ENCODE measurements around the gene ACP2.

Gene ACP2, protein sequence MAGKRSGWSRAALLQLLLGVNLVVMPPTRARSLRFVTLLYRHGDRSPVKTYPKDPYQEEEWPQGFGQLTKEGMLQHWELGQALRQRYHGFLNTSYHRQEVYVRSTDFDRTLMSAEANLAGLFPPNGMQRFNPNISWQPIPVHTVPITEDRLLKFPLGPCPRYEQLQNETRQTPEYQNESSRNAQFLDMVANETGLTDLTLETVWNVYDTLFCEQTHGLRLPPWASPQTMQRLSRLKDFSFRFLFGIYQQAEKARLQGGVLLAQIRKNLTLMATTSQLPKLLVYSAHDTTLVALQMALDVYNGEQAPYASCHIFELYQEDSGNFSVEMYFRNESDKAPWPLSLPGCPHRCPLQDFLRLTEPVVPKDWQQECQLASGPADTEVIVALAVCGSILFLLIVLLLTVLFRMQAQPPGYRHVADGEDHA

DNA sequence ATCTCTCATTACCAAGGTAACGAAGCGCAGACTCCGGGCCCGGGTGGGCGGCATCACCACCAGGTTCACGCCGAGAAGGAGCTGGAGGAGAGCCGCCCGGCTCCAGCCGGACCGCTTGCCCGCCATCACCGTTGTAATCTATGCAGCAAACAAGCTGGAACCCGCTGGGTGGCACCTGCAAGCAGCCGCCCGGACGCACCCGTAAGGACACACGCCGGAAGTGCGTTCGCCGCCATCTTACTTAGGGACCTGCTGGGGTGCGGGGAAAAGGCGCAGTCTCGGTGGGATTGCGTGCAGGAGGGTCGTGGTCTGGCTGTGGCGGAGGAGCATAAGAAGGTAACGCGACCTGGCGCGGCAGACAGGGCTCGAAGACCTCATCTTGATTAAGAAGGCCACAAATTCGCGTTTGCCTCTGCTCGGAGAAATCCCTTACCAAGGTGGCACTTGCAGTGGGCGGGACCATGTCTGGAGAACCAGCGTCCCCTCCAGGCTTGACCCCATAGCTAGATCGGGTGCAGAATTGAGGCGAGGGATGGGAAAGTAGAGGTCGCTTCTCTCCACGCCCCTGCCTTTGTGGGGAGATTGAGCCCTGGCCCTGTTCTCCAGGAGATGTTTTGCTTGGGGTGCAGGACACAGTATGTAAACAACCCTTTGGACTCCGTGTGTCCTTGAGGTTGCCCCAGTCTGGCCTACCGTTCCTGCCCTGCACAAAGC, at the start of gene ACP2:
ACP2 (minus strand) TSS at position 151 of the 714 bp plus-strand sequence; CDS start at position 126, 25 bp downstream.
- DNase-seq (ENCODE audit: low read depth in 1 of 2, low spot score in 1 of 2), result peak; percentile 75 to 77

DNA sequence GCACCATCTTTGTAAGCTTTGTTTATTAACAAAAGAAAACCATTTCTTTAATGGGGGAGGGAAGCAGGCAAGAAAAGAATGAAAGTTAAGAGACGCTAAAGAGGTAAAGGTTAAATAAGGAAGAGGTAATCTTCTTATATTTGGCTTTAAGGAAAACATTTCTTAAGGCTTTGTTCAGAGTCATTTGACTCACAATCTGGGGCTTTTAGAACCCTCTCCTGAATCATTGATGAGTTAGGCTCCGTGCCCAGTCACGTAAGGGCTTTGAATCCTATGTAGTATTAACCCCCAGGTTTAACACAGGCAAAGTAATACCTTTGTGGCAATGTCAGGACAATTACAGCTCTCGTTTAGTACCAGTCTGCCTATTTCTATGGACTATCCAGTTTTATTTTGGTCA, 47.4 kb upstream of the ACP2 start:
- no peak for DNase-seq (ENCODE audit: low read depth in 1 of 2, low spot score in 1 of 2)

DNA sequence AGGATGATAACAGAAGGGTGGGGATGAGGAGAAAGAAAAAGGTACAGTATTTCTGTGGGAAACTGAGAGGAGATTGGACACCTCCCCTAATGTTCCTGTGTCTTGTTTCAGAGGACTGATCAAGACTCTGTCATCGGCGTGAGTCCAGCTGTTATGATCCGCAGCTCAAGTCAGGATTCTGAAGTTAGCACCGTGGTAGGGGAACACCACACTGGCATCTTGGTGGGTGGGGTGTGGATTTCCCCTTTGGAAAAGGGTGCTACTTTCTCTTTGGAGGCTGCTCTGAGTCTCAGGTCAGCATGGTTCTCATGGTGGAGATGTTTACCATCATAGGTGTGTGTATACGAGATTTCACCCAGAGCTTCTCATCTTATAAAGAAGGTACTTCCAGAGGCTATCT, 46.8 kb upstream of the ACP2 start:
- no peak for DNase-seq (ENCODE audit: low read depth in 1 of 2, low spot score in 1 of 2)

DNA sequence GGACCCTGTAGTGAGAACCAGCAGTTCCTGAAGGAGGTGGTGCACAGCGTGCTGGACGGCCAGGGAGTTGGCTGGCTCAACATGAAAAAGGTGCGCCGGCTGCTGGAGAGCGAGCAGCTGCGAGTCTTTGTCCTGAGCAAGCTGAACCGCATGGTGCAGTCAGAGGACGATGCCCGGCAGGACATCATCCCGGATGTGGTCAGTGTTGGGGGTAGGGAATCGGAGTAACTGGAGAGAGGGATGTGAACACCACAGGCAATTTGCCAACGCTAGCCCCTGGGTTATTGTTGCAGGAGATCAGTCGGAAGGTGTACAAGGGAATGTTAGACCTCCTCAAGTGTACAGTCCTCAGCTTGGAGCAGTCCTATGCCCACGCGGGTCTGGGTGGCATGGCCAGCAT, 41.2 kb upstream of the ACP2 start:
- no peak for DNase-seq (ENCODE audit: low read depth in 1 of 2, low spot score in 1 of 2)

DNA sequence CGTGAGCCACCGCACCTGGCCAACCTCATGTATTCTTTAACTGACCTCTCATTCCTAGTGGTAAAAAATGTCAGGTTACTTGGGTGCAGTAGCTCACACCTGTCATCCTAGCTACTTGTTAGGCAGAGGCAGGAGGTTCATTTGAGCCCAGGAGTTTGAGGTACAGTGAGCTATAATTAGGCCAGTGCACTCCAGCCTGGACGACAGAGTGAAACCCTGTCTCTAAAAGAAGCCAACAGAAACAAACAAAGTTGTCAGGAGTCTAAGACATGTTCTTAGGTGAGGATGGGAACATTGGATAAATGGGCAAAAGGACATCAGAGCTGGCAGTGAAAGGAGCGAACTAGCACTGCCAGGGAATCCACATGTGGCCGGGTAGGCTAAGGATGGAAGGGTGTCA, 39.5 kb upstream of the ACP2 start:
- no peak for DNase-seq (ENCODE audit: low read depth in 1 of 2, low spot score in 1 of 2)

DNA sequence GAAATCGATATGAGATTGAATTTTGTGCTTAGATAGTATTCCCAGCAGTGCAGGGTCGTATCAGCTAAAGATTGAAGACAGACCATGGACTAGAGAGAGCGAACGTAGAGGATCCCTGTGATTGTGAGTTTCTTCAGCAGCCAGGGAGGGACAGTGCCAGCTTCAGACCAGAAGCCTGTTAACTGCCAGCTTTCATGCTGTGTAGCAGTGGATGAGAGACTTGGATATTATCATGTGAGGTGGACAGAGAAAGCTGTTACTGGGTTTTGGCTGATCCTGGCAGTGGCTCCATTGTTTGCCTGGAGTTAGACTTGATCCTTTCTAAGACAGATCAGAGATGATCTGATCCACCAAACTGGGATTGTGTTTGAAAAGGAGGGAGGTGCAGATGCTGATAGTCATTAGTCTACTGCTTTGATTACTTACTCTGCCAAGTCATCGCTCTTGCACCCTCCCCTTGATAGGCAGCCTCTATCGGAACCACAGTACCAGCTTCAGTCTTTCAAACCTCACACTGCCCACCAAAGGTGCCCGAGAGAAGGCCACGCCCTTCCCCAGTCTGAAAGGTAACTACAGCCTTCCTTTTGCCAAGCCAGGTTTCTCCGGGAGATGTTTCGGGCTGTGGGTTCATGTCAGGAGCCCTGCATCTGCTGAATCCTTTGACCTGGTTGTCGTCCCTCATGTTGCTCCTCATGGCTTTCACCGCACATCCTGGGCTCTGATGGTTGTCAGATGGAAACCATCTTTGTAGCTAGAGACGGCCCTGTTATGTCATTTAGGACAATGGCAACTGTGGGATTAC, 37.6 kb upstream of the ACP2 start:
- no peak for DNase-seq (ENCODE audit: low read depth in 1 of 2, low spot score in 1 of 2)

DNA sequence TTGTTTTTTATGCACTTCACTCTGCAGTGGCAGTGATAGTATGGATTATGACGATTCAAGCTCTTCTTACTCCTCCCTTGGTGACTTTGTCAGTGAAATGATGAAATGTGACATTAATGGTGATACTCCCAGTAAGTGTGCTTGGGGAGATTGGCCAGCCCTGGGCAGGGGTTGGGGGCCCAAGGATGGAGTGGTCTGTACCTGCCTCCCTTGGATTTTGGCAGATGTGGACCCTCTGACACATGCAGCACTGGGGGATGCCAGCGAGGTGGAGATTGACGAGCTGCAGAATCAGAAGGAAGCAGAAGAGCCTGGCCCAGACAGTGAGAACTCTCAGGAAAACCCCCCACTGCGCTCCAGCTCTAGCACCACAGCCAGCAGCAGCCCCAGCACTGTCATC, 35.5 kb upstream of the ACP2 start:
- DNase-seq (ENCODE audit: low read depth in 1 of 2, low spot score in 1 of 2), result no peak

DNA sequence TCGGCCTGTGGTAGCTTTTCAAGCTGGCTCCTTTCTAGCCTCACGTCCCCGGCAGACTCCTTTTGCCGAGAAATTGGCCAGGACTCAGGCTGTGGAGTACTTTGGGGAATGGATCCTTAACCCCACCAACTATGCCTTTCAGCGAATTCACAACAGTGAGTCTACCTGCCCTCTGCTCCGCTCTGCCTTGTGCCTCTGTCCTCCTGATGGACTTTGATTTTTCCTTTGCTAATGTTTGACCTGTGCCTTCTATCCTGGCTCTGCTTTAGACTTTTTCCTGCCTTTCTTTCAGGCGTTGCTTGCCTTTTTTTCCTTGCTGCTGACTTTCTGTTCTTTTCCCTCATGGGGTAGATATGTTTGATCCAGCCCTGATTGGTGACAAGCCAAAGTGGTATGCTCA, 33.8 kb upstream of the ACP2 start:
- DNase-seq (ENCODE audit: low read depth in 1 of 2, low spot score in 1 of 2), result no peak

DNA sequence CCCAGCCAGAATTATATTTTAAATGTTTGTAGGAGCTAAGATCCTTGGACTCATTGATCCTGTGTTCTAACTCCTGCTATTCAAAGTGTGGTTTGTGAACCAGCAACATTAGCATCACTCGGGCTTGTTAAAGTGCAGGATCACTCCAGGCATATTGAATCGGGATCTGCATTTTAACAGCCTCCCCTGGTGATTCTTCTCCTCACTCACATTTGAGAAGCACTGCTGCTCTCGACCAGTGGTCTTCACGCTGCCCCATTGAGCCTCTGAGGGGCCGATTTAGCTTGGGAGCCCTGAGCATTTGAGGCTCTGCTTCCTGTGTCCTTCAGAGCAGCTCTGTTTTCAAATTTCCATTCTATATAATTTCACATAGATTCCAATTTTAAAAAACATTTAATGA, 32.2 kb upstream of the ACP2 start:
- DNase-seq (ENCODE audit: low read depth in 1 of 2, low spot score in 1 of 2), result no peak

DNA sequence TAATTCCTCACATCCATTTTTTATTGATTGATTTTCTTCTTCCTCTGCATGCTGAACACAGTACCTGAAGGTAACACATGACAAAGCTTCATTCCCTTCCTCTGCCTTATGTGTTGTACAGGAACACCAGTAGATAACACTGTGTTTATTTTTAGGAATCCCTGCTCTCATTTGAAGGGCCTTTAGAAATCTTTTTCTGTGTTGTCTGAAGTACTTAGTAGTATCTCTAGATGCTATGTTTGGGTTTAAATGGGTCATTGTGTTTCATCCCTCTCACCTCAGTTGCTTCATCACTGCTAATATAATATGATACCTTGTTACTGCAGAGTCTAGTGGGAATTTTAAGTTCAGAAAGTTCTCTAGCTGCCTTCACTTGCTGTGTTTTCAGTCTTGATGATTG, 31.5 kb upstream of the ACP2 start:
- no peak for DNase-seq (ENCODE audit: low read depth in 1 of 2, low spot score in 1 of 2)

DNA sequence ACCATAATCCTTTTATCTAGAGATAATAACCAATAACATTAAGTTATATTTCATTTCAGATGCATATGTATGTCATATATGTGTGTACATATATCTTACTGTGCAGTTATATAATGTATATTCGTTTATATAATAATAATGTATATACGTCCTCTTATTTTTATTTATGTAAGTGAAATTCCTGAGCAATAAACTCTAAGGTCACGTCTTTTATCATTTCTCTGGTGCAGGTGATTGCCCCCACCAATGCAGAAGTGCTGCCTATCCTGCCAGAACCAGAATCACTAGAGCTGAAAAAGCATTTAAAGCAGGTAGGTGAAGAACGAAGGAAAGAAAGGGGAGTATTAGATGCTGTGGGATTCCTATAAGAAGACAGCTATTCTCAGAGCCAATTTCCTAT, 30.2 kb upstream of the ACP2 start:
- DNase-seq (ENCODE audit: low read depth in 1 of 2, low spot score in 1 of 2), result no peak

DNA sequence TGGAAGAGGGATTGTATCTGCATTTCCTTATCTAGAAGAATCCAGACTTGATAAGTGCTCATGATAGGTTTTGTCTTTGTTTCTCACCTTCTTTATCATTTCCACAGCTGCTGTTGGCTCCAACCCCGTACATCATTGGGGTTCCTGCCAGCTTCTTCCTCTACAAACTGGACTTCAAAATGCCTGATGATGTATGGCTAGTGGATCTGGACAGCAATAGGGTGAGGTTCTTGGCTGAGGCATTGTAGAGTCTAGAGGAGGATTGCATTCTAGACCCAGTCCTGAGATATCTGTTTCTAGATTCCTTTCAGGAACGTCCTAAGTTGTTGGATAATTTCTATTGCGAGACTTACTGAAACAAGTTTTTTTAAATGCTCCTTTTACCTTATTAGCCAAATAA, 29.4 kb upstream of the ACP2 start:
- no peak for DNase-seq (ENCODE audit: low read depth in 1 of 2, low spot score in 1 of 2)

DNA sequence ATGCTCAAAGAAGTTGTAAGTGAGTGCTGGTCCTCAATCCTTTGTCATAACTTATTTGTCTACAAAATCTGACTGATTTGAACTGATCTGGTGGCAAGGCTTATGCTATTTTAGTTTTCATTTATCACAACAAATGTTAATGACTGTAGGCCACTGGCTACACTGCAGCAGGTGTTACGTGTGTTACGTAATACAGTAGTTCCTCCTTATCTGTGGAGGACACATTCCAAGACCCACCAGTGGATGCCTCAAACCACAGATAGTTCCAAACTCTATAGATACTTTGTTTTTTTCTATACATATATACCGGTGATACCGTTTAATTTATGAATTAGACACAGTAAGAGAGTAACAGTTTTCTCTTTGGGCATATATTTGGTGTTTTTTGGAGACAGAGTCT, 28.3 kb upstream of the ACP2 start:
- DNase-seq (ENCODE audit: low read depth in 1 of 2, low spot score in 1 of 2), result no peak

DNA sequence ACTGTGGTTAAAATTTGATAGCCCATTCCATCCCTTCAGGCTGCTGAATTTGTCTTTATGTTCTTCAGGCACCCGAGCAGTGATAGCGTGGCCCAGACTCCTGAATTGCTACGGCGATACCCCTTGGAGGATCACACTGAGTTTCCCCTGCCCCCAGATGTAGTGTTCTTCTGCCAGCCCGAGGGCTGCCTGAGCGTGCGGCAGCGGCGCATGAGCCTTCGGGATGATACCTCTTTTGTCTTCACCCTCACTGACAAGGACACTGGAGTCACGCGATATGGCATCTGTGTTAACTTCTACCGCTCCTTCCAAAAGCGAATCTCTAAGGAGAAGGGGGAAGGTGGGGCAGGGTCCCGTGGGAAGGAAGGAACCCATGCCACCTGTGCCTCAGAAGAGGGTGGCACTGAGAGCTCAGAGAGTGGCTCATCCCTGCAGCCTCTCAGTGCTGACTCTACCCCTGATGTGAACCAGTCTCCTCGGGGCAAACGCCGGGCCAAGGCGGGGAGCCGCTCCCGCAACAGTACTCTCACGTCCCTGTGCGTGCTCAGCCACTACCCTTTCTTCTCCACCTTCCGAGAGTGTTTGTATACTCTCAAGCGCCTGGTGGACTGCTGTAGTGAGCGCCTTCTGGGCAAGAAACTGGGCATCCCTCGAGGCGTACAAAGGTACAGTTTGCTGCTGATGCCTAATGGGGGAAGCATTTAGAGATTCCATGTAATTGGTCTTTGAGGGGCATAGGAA, 26.1 kb upstream of the ACP2 start:
- no peak for DNase-seq (ENCODE audit: low read depth in 1 of 2, low spot score in 1 of 2)

DNA sequence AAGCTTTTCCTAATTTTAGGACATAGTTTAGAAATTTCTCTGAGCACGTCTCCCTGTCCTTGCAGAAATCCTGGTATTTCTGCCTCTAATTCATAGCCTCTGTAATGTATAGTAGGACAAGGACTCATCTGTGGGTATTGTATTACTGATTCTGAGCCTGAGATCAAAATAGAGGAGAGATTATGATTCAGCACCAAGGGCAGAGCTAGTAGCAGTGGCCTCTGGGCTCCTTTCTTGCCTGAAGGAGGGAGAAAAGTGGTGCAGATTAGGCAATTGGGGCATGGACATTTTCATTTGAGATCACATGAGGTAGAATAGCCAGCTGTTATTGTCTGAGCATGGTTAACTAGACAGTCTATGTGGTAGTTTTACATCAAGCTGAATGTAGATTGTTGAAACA, 24.1 kb upstream of the ACP2 start:
- no peak for DNase-seq (ENCODE audit: low read depth in 1 of 2, low spot score in 1 of 2)

DNA sequence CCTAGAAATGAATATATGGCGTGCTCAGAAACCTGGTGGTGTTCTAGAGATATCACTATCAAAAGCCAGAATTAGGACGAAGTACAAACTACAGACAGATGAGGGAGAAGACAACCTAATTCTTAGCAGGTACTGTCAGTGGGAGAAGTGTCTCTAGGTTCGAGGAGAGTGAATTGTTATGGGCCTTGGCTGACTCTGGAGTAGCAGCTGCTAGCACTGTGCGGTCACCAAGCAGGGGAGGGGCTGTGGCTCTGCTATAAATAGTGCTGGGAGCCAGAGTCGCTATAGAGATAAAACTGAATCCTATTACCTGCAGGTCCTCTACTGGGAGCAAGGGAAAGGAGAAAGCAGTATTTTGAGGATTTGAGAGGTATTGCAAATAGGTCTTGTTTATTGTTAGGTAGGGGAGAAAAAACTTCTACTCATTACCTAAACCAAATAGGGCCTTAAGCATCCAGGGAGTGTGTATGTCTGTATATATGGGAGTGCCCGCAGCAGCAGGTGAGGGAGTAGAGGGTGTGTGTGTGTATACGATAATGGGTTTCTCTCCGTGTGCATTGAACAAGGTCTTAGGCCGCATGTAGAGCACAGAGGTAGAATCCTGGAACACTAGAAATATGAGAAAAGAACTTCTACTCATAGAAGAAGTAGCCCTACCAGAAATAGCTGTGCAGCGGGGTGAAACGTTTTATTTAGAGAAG, 23.5 kb upstream of the ACP2 start:
- no peak for DNase-seq (ENCODE audit: low read depth in 1 of 2, low spot score in 1 of 2)

DNA sequence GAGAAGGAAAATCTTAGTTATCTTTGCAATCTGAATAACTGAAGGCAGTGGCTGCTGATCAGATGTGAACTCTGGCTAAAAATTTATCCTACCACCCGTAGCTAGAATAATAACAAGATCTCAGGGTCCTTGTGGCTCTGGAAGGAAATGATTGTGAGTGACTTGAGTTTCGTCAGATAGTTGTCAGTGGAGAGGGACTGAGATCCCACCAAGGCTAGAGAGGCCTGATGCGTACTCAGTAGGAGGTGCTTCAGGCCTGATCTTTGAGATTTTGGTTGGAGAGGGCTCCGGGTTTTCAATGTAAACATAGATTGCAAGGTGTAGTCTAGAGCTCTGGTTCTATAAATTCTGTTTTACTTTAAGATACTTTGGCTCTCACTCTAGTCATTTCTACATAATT, 22.7 kb upstream of the ACP2 start:
- DNase-seq (ENCODE audit: low read depth in 1 of 2, low spot score in 1 of 2), result no peak

DNA sequence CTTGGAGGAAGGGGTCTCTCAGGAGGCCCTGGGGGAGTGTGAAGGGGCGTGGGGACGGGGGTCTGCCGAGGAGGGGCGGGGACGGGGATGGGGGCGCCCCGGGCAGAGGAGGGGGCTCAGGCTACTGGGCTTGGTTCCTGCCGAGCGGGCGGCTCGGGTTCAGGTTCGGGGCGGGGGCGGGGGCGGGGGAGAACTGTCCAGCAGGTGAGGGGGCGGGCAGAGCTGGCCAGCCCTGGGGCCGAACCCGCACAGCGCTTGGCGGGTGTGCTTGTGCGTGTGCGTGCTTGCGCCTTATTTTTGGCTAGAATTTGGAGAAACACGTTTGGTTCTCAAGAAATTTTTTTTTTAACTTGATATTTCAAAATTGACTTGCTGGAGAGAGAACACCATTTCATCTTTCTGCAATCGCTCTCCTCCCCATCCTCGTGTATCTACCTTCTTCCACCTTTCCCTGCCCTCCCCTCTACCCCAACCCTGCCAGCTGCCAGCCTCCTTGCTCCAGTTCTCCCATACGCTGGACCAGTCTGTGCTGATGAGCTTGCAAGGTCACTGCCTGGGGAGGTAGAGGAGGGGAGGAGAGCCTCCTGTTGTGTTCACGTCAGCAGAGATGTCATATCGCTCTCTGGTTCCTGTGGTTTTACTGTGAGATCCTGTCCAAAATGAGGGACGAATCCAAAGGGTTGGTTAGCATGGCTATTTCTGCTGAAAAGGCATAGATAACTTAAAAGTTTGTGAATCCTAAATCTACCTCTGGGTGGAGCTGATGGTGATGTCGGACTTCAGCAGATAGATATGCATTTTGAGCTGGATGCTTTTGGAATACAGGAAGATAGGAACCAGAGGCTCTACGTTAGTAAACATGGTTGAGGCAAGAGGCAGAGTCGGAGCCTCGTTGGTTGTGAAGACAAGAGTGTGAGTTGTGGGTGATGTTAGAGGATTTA, 22.0 kb upstream of the ACP2 start:
- no peak for DNase-seq (ENCODE audit: low read depth in 1 of 2, low spot score in 1 of 2)

DNA sequence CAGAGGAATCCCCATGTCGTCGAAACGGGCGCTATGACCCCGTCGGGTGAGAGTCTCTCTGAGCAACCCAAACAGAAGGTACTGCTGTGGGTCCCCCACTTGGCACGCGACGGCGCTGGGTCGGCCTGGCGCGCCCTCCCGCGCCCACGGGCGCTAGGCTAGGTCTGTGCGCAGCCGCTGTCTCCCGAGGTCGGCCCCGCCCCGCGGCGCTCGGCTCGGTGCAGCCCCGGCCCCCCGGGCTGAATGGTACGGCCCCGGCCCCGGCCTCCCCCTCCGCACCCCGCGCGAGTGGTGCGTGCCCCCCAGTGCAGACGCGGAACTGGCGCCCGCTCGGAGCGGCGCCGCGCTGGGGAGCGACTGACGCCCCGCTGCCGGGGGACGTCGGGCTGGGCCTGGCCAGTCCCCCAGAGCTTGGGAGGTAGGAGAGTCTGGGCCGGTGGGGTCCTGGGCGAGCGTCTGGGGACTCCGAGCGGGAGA, 21.3 kb upstream of the ACP2 start, which contains the start of gene MADD:
MADD (plus strand) TSS at position 305 of the 477 bp plus-strand sequence.
- peak; percentile 90 for DNase-seq (ENCODE audit: low read depth in 1 of 2, low spot score in 1 of 2)
